Endodermal cell (in vitro differentiated cells): ENCODE measurements around the gene FABP1. TPM values are rescaled to one million over a fixed set of nuclear protein-coding genes. Genes with fewer than 3 reads are reported as not detected.

Experiments
- DNase-seq: peaks from one replicate; pipeline ENCODE4 v3.0.0-alpha.2; 2017
- H3K27ac ChIP-seq: 2 replicates; pipeline ENCODE4 v1.5.1; 2013; ENCODE audit warnings: mild to moderate bottlenecking, low read depth, low read length, moderate library complexity
- H3K27me3 ChIP-seq: 2 replicates; pipeline ENCODE4 v1.6.1; 2013; ENCODE audit warnings: mild to moderate bottlenecking, low read length, moderate library complexity; ENCODE audit not compliant: insufficient read depth, control insufficient read depth, poor library complexity, severe bottlenecking
- H3K36me3 ChIP-seq: 2 replicates; pipeline ENCODE4 v1.7.0; 2013; ENCODE audit warnings: mild to moderate bottlenecking, low read length, moderate library complexity; ENCODE audit not compliant: control insufficient read depth, insufficient read depth
- H3K4me1 ChIP-seq: one replicate; pipeline ENCODE4 v1.7.0; 2013; ENCODE audit warnings: low read length; ENCODE audit not compliant: control insufficient read depth, insufficient read depth
- H3K4me3 ChIP-seq: 2 replicates; pipeline ENCODE4 v1.5.1; 2013; ENCODE audit warnings: mild to moderate bottlenecking, low read length, moderate library complexity
- H3K9ac ChIP-seq: 2 replicates; pipeline ENCODE4 v1.6.1; 2013; ENCODE audit warnings: mild to moderate bottlenecking, low read length, moderate library complexity; ENCODE audit not compliant: poor library complexity, severe bottlenecking; ENCODE audit errors: extremely low read depth
- H3K9me3 ChIP-seq: 2 replicates; pipeline ENCODE4 v1.6.1; 2013; ENCODE audit warnings: mild to moderate bottlenecking, low read length, moderate library complexity; ENCODE audit not compliant: control insufficient read depth
- H3K27ac Mint-ChIP-seq: 2 replicates; pipeline ENCODE4 v1.8.0; 2020; ENCODE audit warnings: mixed read lengths
- H3K27me3 Mint-ChIP-seq: 2 replicates; pipeline ENCODE4 v1.8.0; 2021; ENCODE audit warnings: mild to moderate bottlenecking, mixed read lengths; ENCODE audit not compliant: insufficient read depth
- H3K36me3 Mint-ChIP-seq: 2 replicates; pipeline ENCODE4 v1.8.0; 2020; ENCODE audit warnings: low read depth, mixed read lengths
- H3K4me1 Mint-ChIP-seq: 2 replicates; pipeline ENCODE4 v1.8.0; 2020; ENCODE audit warnings: mixed read lengths
- H3K4me3 Mint-ChIP-seq: 2 replicates; pipeline ENCODE4 v1.8.0; 2020; ENCODE audit warnings: mild to moderate bottlenecking, moderate library complexity, mixed read lengths
- H3K9me3 Mint-ChIP-seq: 2 replicates; pipeline ENCODE4 v1.8.0; 2020; ENCODE audit warnings: mild to moderate bottlenecking, mixed read lengths
- CTCF ChIP-seq: fragments of 200-600 bp; sonication (generic); conservative IDR thresholded peaks from 2 replicates; pipeline ENCODE4 v1.5.0; 2021; ENCODE audit warnings: antibody characterized with exemption, mild to moderate bottlenecking
- WGBS, 2 experiments: methylation state at CpG; one replicate each; pipeline versions ENCODE4 v1.1.5 to v1.1.7; 2013; ENCODE audit warnings: missing lambda C conversion rate in 2 of 2, mixed read lengths in 1 of 2; ENCODE audit not compliant: insufficient coverage in 1 of 2, insufficient read length in 1 of 2; 5-methylcytosine and 5-hydroxymethylcytosine counted together
- total RNA-seq, 2 donors: library from RNA; stranded (reverse); fragmentation: NEBNext Ultra II Directional in 1 of 2; extraction: Animal tissue kit (Norgen Biotek cat#: 25700) in 1 of 2; gene quantifications; 2 replicates in 1 of 2; 3 replicates in 1 of 2; pipeline ENCODE4 v1.2.1, GENCODE V29; 2021

FABP1 gene
- total RNA-seq, 2 donors from 2014 or later = not detected

GRCh38 chr2:88123164-88123974 is 4.5 kb downstream of the FABP1 start:
- Histone ChIP-seq H3K9ac (no peak overlapping the region), H3K27me3 (peaks cover 61% of the 10 kb centered on the region), H3K9me3 (no peaks in the 10 kb centered on the region), H3K4me1 (no peaks in the 10 kb centered on the region), H3K36me3 (no peaks in the 10 kb centered on the region), H3K27ac (no peak overlapping the region), H3K4me3 (no peak overlapping the region)
- no peaks in the 10 kb centered on the region for H3K36me3 Mint-ChIP-seq
- H3K27ac Mint-ChIP-seq = no peak overlapping the region
- no peaks in the 10 kb centered on the region for H3K9me3 Mint-ChIP-seq
- no peak for DNase-seq
- H3K4me3 Mint-ChIP-seq = no peak overlapping the region
- H3K4me1 Mint-ChIP-seq = no peaks in the 10 kb centered on the region
- TF ChIP-seq CTCF = no peak
- H3K27me3 Mint-ChIP-seq = peaks cover 28% of the 10 kb centered on the region
- 73 to 76% methylated on average over 5 of the region's 5 CpGs for WGBS, 2 experiments

- no peaks in the 10 kb centered on the region for H3K9me3 ChIP-seq
- no peak overlapping the region for H3K4me3 Mint-ChIP-seq
- H3K27me3 ChIP-seq = peaks cover 64% of the 10 kb centered on the region
- H3K4me1 Mint-ChIP-seq = no peaks in the 10 kb centered on the region
- no peaks in the 10 kb centered on the region for H3K36me3 ChIP-seq
- no peak for DNase-seq
- no peak overlapping the region for H3K9ac ChIP-seq
- H3K27ac Mint-ChIP-seq = no peak overlapping the region
- whole genome bisulfite sequencing, 2 experiments = 85 to 90% methylated on average over 2 to 8 of the region's 8 CpGs
- H3K4me1 ChIP-seq = no peaks in the 10 kb centered on the region
- H3K36me3 Mint-ChIP-seq = no peaks in the 10 kb centered on the region
- H3K27me3 Mint-ChIP-seq = peaks cover 30% of the 10 kb centered on the region
- no peak overlapping the region for H3K27ac ChIP-seq
- H3K9me3 Mint-ChIP-seq = no peaks in the 10 kb centered on the region
- H3K4me3 ChIP-seq = no peak overlapping the region
- TF ChIP-seq CTCF = no peak
These were observed 5.5 kb downstream of the FABP1 start for GRCh38 chr2:88122141-88122884.

GRCh38 chr2:88121678-88122077 is 6.2 kb downstream of the FABP1 start:
- no peaks in the 10 kb centered on the region for H3K4me1 ChIP-seq
- no peaks in the 10 kb centered on the region for H3K4me1 Mint-ChIP-seq
- H3K27ac ChIP-seq = no peak overlapping the region
- no peak overlapping the region for H3K9ac ChIP-seq
- no peaks in the 10 kb centered on the region for H3K9me3 Mint-ChIP-seq
- no peaks in the 10 kb centered on the region for H3K9me3 ChIP-seq
- H3K36me3 ChIP-seq = no peaks in the 10 kb centered on the region
- no peak for TF ChIP-seq CTCF
- no peak for DNase-seq
- no peak overlapping the region for H3K4me3 ChIP-seq
- 88 to 94% methylated on average over 3 to 4 of the region's 4 CpGs for WGBS, 2 experiments
- H3K27me3 Mint-ChIP-seq = peaks cover 27% of the 10 kb centered on the region
- no peak overlapping the region for H3K4me3 Mint-ChIP-seq
- H3K27me3 ChIP-seq = peaks cover 64% of the 10 kb centered on the region
- H3K27ac Mint-ChIP-seq = no peak overlapping the region
- H3K36me3 Mint-ChIP-seq = no peaks in the 10 kb centered on the region
